HEK293 (cell line): ENCODE data around the gene DMD.

ENCODE experiments used
- HOXA7 ChIP-seq: sonication (generic); formaldehyde crosslinking; IDR thresholded peaks from 2 replicates; pipeline ENCODE4 v1.8.1; 2022; ENCODE audit warnings: missing genetic modification reagents, borderline replicate concordance
- PATZ1 ChIP-seq: fragments of 450-650 bp; formaldehyde crosslinking; IDR thresholded peaks from 2 replicates; pipeline ENCODE4 v1.5.1; 2016; ENCODE audit warnings: missing biosample characterization, missing genetic modification characterization

- no peak for TF ChIP-seq HOXA7 (CRISPR knock-in tag)
- TF ChIP-seq PATZ1 (tag by site-specific recombination): no peak
Observed at GRCh38 chrX:31245714-31246113, 1965.6 kb downstream of the DMD start.
